GM19035 (cell line): ENCODE measurements around the gene VN1R5.

Experiments used
- ATAC-seq: cut with Tn5 transposase; IDR thresholded peaks from one replicate; pipeline ENCODE4 v1.9.1; 2021; ENCODE audit not compliant: unreplicated experiment

VN1R5 gene

DNA sequence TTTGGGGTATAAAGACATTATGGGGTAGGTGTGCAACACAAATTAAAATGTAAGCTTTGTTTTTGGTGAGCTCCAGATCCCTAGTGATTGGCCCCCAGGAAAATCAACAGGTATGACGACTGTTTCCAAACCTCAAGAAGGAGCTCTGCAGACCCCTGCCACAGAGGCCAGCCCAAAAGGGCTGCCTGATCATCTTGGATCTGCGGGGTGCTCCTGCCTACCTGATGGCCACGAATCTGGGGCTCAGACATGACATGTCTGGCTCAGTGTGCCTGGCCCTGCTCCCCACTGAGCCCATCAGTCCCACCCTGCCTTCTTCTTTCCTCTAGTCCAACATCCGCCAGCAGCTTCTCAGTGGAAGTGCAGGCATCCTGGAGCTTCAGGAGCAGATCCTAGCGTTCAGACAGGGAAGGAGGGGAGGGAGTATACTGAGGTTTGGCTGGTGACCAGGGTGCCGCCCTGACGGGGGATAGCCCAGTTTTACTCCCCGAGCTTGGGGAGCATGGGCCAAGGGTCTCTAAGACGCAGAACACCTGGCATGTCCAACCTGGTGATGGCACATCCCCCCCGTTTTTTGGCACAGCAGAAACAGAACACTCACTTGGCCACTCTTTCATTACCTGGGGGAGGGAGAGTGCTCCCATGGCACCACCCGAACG is 44.0 kb downstream of the VN1R5 start:
- ATAC-seq: no peak

DNA sequence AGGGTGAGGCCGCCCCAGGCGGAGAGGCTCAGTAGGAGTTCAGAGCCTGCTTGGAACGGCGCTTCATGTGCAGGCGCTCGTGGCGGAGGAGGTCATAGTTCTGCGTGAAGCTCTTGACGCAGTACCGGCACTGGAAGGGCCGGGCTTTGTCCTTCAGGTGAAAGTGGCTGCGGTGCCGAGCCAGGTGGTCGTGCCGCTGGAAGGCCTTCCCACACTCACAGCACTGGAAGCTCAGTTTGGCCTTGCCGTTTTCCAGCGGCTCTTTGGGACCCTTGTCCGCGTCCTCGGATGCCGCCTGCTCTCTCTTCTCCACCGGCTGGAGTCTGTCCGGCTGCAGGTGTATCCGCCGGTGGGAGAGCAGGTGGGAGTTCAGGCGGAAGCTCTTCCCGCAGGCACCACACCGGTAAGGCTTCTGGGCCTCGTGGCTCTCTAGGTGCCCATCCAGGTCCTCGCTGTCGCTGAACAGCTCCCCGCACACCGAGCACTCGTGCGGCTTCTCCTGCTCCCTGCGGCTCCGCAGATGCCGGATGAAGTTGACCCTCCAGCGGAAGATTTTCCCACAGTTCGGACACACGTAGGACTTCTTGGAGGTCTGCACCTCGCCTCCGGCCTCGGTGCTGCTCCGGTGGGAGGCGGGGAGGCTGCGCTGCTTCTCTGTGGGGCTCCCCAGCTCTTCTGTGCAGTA is 44.8 kb downstream of the VN1R5 start:
- ATAC-seq: no peak

DNA sequence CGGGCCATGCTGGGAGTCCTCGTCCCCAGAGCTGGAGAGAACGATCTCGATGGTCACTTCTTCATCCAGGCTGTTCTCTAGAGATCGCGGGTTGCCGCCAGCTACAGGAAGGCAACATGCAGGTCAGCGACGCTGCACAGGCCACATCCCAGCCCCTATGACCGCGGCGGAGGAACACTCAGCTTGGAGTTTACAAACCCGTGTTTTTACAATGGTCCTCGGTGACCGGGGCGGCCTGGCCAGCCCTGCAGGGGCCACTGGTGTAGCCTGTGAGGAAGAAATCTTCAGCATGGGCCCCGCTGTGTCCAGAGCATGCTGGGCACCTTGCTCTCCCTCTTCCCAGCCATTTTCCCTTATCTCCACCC is 45.3 kb downstream of the VN1R5 start:
- no peak for ATAC-seq

DNA sequence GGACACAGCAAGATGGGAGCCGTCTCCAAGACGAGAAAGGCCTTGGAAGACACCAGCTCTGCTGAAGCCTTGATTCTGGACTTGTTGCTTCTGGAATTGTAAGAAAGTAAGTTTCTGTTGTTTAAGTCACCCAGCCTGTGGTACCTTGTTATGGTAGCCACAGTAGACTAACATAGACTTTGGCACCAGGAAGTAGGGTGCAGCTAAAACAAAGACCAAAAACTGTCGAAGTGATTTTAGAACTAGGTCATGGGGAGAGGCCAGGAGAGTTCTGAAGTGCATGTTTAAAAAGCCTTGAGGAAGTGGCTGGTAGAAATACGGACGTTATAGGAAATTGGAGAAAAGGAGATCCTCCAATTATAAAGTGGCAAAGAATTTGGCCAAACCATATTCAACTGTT is 47.3 kb downstream of the VN1R5 start:
- no peak for ATAC-seq

DNA sequence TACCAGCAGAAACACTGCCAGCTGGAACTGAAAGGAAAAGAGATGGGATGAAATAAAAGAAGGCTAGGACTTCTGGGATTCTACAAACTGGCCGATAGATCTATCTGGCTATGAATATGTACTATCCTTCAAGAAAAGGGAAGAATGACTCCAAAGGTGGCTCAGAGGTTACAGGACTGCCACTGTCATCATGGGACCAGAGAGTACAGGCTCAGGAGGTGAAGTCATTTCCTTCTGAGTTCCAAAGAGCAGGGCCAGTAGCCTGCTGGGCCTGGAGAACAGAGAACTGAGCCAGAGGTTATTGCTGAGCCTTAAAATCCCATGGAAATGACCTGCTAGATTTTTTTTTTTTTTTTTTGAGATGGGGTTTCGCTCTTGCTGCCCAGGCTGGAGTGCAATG is 48.2 kb downstream of the VN1R5 start:
- no peak for ATAC-seq
